Neural progenitor cell (in vitro differentiated cells): Measurements from ENCODE around the gene MAST1. TPM values are rescaled to one million over a fixed set of nuclear protein-coding genes. Genes with fewer than 3 reads are reported as not detected.

Source experiments
- DNase-seq: peaks from one replicate; pipeline ENCODE4 v3.0.0-alpha.2; 2016; ENCODE audit warnings: low spot score
- H2AFZ ChIP-seq: fragments of 200-600 bp; sonication (generic); replicated peaks from 2 replicates; pipeline ENCODE4 v1.6.1; 2016; ENCODE audit warnings: antibody characterized with exemption
- H3F3A ChIP-seq: fragments of 200-600 bp; sonication (generic); 2 replicates; pipeline ENCODE4 v1.6.1; 2016; ENCODE audit warnings: antibody characterized with exemption, low read depth
- H3K27ac ChIP-seq: fragments of 200-600 bp; sonication (generic); 2 replicates; pipeline ENCODE4 v1.5.1; 2016; ENCODE audit warnings: mild to moderate bottlenecking
- H3K27me3 ChIP-seq: fragments of 200-600 bp; sonication (generic); 2 replicates; pipeline ENCODE4 v1.6.1; 2016; ENCODE audit warnings: mild to moderate bottlenecking, moderate library complexity
- H3K36me3 ChIP-seq: fragments of 200-600 bp; sonication (generic); 2 replicates; pipeline ENCODE4 v1.5.1; 2016
- H3K4me1 ChIP-seq: fragments of 200-600 bp; sonication (generic); 2 replicates; pipeline ENCODE4 v1.6.1; 2016; ENCODE audit warnings: mixed run types
- H3K4me2 ChIP-seq: fragments of 200-600 bp; sonication (generic); 2 replicates; pipeline ENCODE4 v1.6.1; 2016
- H3K4me3 ChIP-seq: fragments of 200-600 bp; sonication (generic); 2 replicates; pipeline ENCODE4 v1.5.1; 2016
- H3K79me2 ChIP-seq: fragments of 200-600 bp; sonication (generic); 2 replicates; pipeline ENCODE4 v1.6.1; 2016; ENCODE audit warnings: low read depth
- H3K9ac ChIP-seq: fragments of 200-600 bp; sonication (generic); 2 replicates; pipeline ENCODE4 v1.6.1; 2016
- H3K9me3 ChIP-seq: fragments of 200-600 bp; sonication (generic); 2 replicates; pipeline ENCODE4 v1.5.1; 2016; ENCODE audit warnings: low read depth
- H4K20me1 ChIP-seq: fragments of 200-600 bp; sonication (generic); 2 replicates; pipeline ENCODE4 v1.6.1; 2016; ENCODE audit warnings: low read depth
- H3K27ac Mint-ChIP-seq: 3 replicates; pipeline ENCODE4 v1.8.0; 2021; ENCODE audit warnings: mixed read lengths
- H3K27me3 Mint-ChIP-seq: 2 replicates; pipeline ENCODE4 v1.8.0; 2022; ENCODE audit warnings: low read depth, mild to moderate bottlenecking, inconsistent platforms, moderate library complexity, mixed read lengths; ENCODE audit not compliant: insufficient read depth
- H3K36me3 Mint-ChIP-seq: 3 replicates; pipeline ENCODE4 v1.8.0; 2021; ENCODE audit warnings: mixed read lengths
- H3K4me1 Mint-ChIP-seq: 3 replicates; pipeline ENCODE4 v1.8.0; 2021; ENCODE audit warnings: mixed read lengths
- H3K4me3 Mint-ChIP-seq: 3 replicates; pipeline ENCODE4 v1.8.0; 2021; ENCODE audit warnings: mild to moderate bottlenecking, moderate library complexity, mixed read lengths
- H3K9me3 Mint-ChIP-seq: 3 replicates; pipeline ENCODE4 v1.8.0; 2020; ENCODE audit warnings: mixed read lengths
- CTCF ChIP-seq: fragments of 200-600 bp; sonication (generic); IDR thresholded peaks from 2 replicates; pipeline ENCODE4 v1.5.1; 2017; ENCODE audit warnings: antibody characterized with exemption, mild to moderate bottlenecking
- EZH2 ChIP-seq: fragments of 200-600 bp; sonication (generic); IDR thresholded peaks from 2 replicates; pipeline ENCODE4 v1.6.1; 2017; ENCODE audit warnings: antibody characterized with exemption, mild to moderate bottlenecking, moderate library complexity
- EZH2phosphoT487 ChIP-seq: fragments of 200-600 bp; sonication (generic); IDR thresholded peaks from 2 replicates; pipeline ENCODE4 v1.6.1; 2017; ENCODE audit warnings: antibody characterized with exemption
- total RNA-seq: library from RNA; depleted of rRNA; stranded (reverse); fragments of >200 nt; gene quantifications from 2 replicates; pipeline ENCODE4 v1.2.3, GENCODE V29; 2015; ENCODE audit warnings: low replicate concordance

MAST1 gene
- total RNA-seq, 1 donor from 2014 or later = 8.3 TPM

DNA sequence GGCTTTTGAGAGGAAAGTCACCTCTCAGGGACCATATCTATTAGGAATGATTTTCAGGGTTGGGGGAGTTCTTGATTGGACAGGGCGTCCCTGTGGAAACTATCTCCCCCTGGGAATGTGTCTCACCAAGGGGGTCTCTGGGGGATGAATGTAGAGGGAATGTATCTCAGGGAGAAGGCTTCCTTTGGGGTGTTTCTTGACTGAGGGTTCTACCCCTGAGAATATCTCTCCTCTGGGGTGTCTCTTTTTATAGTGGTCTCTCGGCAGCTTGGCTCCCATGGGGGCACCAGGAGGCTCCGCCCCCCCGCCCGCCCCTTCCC lies 4.9 kb upstream of the MAST1 start:
- peaks cover 57% of the 10 kb centered on the region for H3F3A ChIP-seq
- no peak overlapping the region for H3K9ac ChIP-seq
- H3K36me3 Mint-ChIP-seq = no peaks in the 10 kb centered on the region
- peaks cover 33% of the 10 kb centered on the region for H3K4me1 Mint-ChIP-seq
- peaks cover 57% of the 10 kb centered on the region for H4K20me1 ChIP-seq
- H3K27ac ChIP-seq = no peak overlapping the region
- peak overlapping the region; percentile 76 for H3K4me3 Mint-ChIP-seq
- peaks cover 4% of the 10 kb centered on the region for H3K9me3 Mint-ChIP-seq
- peak overlapping the region; percentile 89 for H3K4me2 ChIP-seq
- no peaks in the 10 kb centered on the region for H3K36me3 ChIP-seq
- peaks cover 98% of the 10 kb centered on the region for H3K27me3 ChIP-seq
- H3K79me2 ChIP-seq = no peaks in the 10 kb centered on the region
- peak overlapping the region; percentile 78 for H3K4me3 ChIP-seq
- H3K27me3 Mint-ChIP-seq = peaks cover 55% of the 10 kb centered on the region
- no peak for DNase-seq
- no peak overlapping the region for H2AFZ ChIP-seq
- no peaks in the 10 kb centered on the region for H3K9me3 ChIP-seq
- TF ChIP-seq EZH2phosphoT487 (no peak), CTCF (no peak), EZH2 (no peak)
- no peak overlapping the region for H3K27ac Mint-ChIP-seq
- no peaks in the 10 kb centered on the region for H3K4me1 ChIP-seq

- Histone ChIP-seq H3K27me3 (peaks cover 97% of the 10 kb centered on the region), H3K9me3 (no peaks in the 10 kb centered on the region), H4K20me1 (peaks cover 51% of the 10 kb centered on the region), H3K27ac (no peak overlapping the region), H2AFZ (peak overlapping the region; percentile 83), H3K4me3 (peak overlapping the region; percentile 78), H3K79me2 (no peaks in the 10 kb centered on the region), H3K36me3 (no peaks in the 10 kb centered on the region), H3K9ac (no peak overlapping the region), H3K4me1 (no peaks in the 10 kb centered on the region), H3K4me2 (peak overlapping the region; percentile 89), H3F3A (peaks cover 51% of the 10 kb centered on the region)
- Mint-ChIP-seq H3K9me3 (peaks cover 4% of the 10 kb centered on the region), H3K27me3 (peaks cover 54% of the 10 kb centered on the region), H3K27ac (no peak overlapping the region), H3K36me3 (no peaks in the 10 kb centered on the region), H3K4me3 (peak overlapping the region; percentile 83), H3K4me1 (peaks cover 33% of the 10 kb centered on the region)
- peak; percentile 81 for DNase-seq
- TF ChIP-seq EZH2phosphoT487 = peak; percentile 42
- no peak for TF ChIP-seq EZH2
- no peak for TF ChIP-seq CTCF
These were observed 4.4 kb upstream of the MAST1 start for GRCh38 chr19:12833738-12834565.

DNA sequence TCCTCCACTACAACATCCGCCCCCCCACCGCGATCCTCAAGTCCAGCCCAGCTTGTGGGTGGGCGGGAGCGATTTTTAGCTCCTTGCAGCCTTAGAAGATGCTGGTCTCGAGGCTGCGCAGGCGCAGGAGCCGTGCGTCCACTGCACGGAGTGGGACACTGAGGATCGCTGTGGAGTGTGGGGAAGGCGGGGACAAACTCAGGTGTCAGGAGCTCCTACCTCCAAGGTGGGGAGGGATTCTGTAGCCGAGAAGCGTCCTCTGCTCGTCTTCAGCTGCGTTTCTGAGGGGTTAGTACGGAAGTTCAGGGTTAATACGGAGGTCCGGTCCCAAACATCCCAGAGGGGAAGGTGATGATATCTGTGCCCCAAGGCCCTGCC lies 3.8 kb upstream of the MAST1 start, which contains the start of gene RTBDN:
Gene RTBDN, minus strand, starts transcription at position 14 of the 378 bp plus-strand sequence. CDS start 4,600 bp downstream, outside the sequence.
- Histone ChIP-seq H3K9me3 (no peaks in the 10 kb centered on the region), H3K4me1 (no peaks in the 10 kb centered on the region), H3K27me3 (peaks cover 97% of the 10 kb centered on the region), H2AFZ (peak within 1 kb of the TSS; percentile 83), H3K9ac (no peak within 1 kb of the TSS), H3K27ac (no peak within 1 kb of the TSS), H3K36me3 (no peaks in the 10 kb centered on the region), H3F3A (peaks cover 57% of the 10 kb centered on the region), H4K20me1 (peaks cover 45% of the 10 kb centered on the region), H3K79me2 (no peaks in the 10 kb centered on the region), H3K4me3 (peak within 1 kb of the TSS; percentile 78), H3K4me2 (peak within 1 kb of the TSS; percentile 89)
- Mint-ChIP-seq H3K4me3 (peak within 1 kb of the TSS; percentile 83), H3K9me3 (peaks cover 4% of the 10 kb centered on the region), H3K27ac (peak within 1 kb of the TSS; percentile 33), H3K4me1 (peaks cover 39% of the 10 kb centered on the region), H3K27me3 (peaks cover 60% of the 10 kb centered on the region), H3K36me3 (no peaks in the 10 kb centered on the region)
- TF ChIP-seq CTCF (no peak), EZH2phosphoT487 (peak; percentile 67), EZH2 (peak; percentile 67)
- DNase-seq = peak; percentile 50
